H54 (cell line): ENCODE data around the gene ACTR3.
"Not testable (repeated sequence)": the region's sequence is repeated elsewhere in the genome, so short reads cannot be mapped to it uniquely, and the experiment has no call there.

Experiments used
- DNase-seq: peaks from one replicate; pipeline ENCODE4 v3.0.0; 2011; ENCODE audit warnings: low spot score, mixed read lengths; ENCODE audit not compliant: insufficient read length
- FAIRE-seq: peaks from 3 replicates; lab custom pipeline; 2011; peaks lifted over from hg19 to GRCh38; lab: Jason Lieb, UNC
- POLR2A ChIP-seq: IDR thresholded peaks from 2 replicates; pipeline ENCODE4 v1.6.1; 2011; ENCODE audit warnings: low read depth, mild to moderate bottlenecking, low read length

The ACTR3 gene

GRCh38 chr2:113937501-113937900 is 47.6 kb downstream of the ACTR3 start:
- FAIRE-seq (peak; percentile 65), DNase-seq (no peak)

GRCh38 chr2:113940891-113941290 is 51.0 kb downstream of the ACTR3 start:
- no peak for FAIRE-seq
- no peak for TF ChIP-seq POLR2A

More at GRCh38 chr2:113937501-113937900, 47.6 kb downstream of the ACTR3 start:
- no peak for TF ChIP-seq POLR2A

GRCh38 chr2:113945784-113946183 is 55.9 kb downstream of the ACTR3 start:
- not testable (repeated sequence) for DNase-seq, FAIRE-seq

More at GRCh38 chr2:113940891-113941290, 51.0 kb downstream of the ACTR3 start:
- DNase-seq = no peak

GRCh38 chr2:113950906-113951305 is 61.0 kb downstream of the ACTR3 start:
- not testable (repeated sequence) for FAIRE-seq, DNase-seq

GRCh38 chr2:113961000-113961399 is 71.1 kb downstream of the ACTR3 start:
- DNase-seq (no peak), FAIRE-seq (no peak)
- TF ChIP-seq POLR2A = no peak

GRCh38 chr2:113962692-113963480 is 73.0 kb downstream of the ACTR3 start:
- FAIRE-seq (peak; percentile 61), DNase-seq (no peak)
- no peak for TF ChIP-seq POLR2A

GRCh38 chr2:113963965-113964364 is 74.1 kb downstream of the ACTR3 start:
- no peak for TF ChIP-seq POLR2A
- DNase-seq (no peak), FAIRE-seq (no peak)

- DNase-seq = no peak
- no peak for TF ChIP-seq POLR2A
- no peak for FAIRE-seq
Measured at GRCh38 chr2:113964436-113964835, 74.5 kb downstream of the ACTR3 start.

GRCh38 chr2:113965228-113965627 is 75.3 kb downstream of the ACTR3 start:
- no peak for TF ChIP-seq POLR2A
- FAIRE-seq (no peak), DNase-seq (no peak)

GRCh38 chr2:113965644-113966043 is 75.8 kb downstream of the ACTR3 start:
- DNase-seq (no peak), FAIRE-seq (peak; percentile 83)
- no peak for TF ChIP-seq POLR2A

GRCh38 chr2:113966171-113966570 is 76.3 kb downstream of the ACTR3 start:
- DNase-seq (no peak), FAIRE-seq (no peak)
- TF ChIP-seq POLR2A = no peak

- FAIRE-seq (no peak), DNase-seq (no peak)
- TF ChIP-seq POLR2A = no peak
Measured at GRCh38 chr2:113966832-113967231, 76.9 kb downstream of the ACTR3 start.

GRCh38 chr2:113967272-113967671 is 77.4 kb downstream of the ACTR3 start:
- DNase-seq = no peak
- TF ChIP-seq POLR2A = no peak
- no peak for FAIRE-seq

- TF ChIP-seq POLR2A = no peak
- DNase-seq (no peak), FAIRE-seq (no peak)
Measured at GRCh38 chr2:113972766-113973165, 82.9 kb downstream of the ACTR3 start.

GRCh38 chr2:113973810-113974209 is 83.9 kb downstream of the ACTR3 start:
- no peak for TF ChIP-seq POLR2A
- DNase-seq (no peak), FAIRE-seq (no peak)
